Natural killer cell treated with Interleukin-12 subunit alpha and Interleukin-12 subunit beta and Interleukin-15 and Interleukin-18, amount 100 ng/mL, for 72 hours (primary cell): Measurements from ENCODE around the gene LAMP1. TPM values are rescaled to one million over a fixed set of nuclear protein-coding genes. Genes with fewer than 3 reads are reported as not detected.

Source experiments
- total RNA-seq, 2 donors: library from RNA; stranded (reverse); gene quantifications; one replicate each; pipeline ENCODE4 v1.2.3, GENCODE V29; 2022

Gene LAMP1
- total RNA-seq, 2 donors from 2014 or later: 104 to 108 TPM

Other genes starting within 250 kb of the LAMP1 start
- gene F7, start 191.4 kb upstream of the LAMP1 start, total RNA-seq: not detected
- gene F10, start 174.4 kb upstream of the LAMP1 start, total RNA-seq: not detected
- gene PROZ, start 138.6 kb upstream of the LAMP1 start, total RNA-seq: not detected
- 10 to 100 TPM; 29.4 to 68.3 TPM for gene PCID2, start 88.6 kb upstream of the LAMP1 start, total RNA-seq
- gene CUL4A, start 87.6 kb upstream of the LAMP1 start, total RNA-seq: 10 to 100 TPM; 51.4 to 86.2 TPM
- not detected for gene GRTP1, start 66.9 kb downstream of the LAMP1 start, total RNA-seq
- gene ADPRHL1, start 156.2 kb downstream of the LAMP1 start, total RNA-seq: 1 to 10 TPM; 1.8 to 1.9 TPM
- gene DCUN1D2, start 193.5 kb downstream of the LAMP1 start, total RNA-seq: 10 to 100 TPM; 22.9 to 40.7 TPM